GM21447 (cell line): ENCODE measurements around the gene OTOP2.
"Not testable (repeated sequence)": the region's sequence is repeated elsewhere in the genome, so short reads cannot be mapped to it uniquely, and the experiment has no call there.

Experiments used
- ATAC-seq: cut with Tn5 transposase; IDR thresholded peaks from one replicate; pipeline ENCODE4 v1.9.1; 2021; ENCODE audit not compliant: unreplicated experiment

The OTOP2 gene

DNA sequence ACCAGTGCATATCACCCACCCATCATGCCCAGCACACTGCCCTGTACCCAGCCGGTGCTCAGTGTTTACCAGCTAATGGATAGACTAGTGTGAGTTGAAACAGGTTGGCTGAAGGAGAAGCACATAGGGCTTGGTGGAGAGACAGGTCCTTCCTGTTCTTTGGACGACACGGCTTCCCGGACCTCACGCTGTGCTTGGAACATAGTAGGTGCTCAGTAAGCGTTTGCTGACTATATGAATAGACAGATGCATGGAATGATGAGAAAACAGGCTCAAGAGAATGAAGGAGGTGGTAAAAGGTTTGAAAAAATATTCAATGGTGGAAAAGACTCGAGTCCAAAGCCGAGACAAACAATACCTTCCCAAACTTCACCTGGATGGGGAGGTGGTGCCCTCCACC is 23.9 kb upstream of the OTOP2 start:
- no peak for ATAC-seq

GRCh38 chr17:74901353-74902135 is 22.5 kb upstream of the OTOP2 start:
- ATAC-seq, result no peak

- ATAC-seq, result no peak
These were observed 21.0 kb upstream of the OTOP2 start for GRCh38 chr17:74903034-74903433.

- ATAC-seq, result no peak
These were observed 20.4 kb upstream of the OTOP2 start for GRCh38 chr17:74903671-74904070.

DNA sequence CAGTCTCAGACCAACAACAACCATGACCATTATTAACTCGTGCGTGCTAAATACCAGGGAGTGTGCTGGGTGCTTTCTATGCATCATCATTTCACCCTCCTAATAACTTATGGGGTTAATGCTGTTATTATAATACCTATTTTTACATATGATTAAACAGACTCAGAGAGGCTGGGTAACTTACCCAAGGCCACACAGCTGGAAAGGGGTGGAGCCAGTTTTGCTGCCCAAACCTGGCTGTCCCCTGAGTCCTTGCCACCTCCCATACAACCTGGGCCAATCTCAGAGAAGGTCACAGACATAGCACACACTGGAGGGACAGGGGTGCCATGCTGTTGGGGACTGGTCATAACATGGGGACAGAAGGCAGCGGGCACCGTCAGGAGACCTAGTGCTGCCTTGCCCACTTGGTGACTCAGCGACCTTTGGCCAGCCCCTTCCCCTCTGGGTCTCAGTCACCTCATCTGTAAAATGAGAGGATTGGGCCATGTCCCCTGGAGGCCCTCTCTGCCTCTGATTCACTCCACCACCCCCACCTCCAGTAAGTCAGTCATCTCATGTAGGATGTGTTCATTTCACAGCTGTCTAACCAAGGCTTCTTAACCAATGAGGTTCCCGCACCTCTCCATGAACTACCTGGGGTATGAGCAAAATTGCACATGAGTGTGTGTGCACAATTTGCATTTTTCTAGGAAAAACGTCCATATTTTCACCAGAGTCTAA is 19.2 kb upstream of the OTOP2 start:
- ATAC-seq, result no peak

DNA sequence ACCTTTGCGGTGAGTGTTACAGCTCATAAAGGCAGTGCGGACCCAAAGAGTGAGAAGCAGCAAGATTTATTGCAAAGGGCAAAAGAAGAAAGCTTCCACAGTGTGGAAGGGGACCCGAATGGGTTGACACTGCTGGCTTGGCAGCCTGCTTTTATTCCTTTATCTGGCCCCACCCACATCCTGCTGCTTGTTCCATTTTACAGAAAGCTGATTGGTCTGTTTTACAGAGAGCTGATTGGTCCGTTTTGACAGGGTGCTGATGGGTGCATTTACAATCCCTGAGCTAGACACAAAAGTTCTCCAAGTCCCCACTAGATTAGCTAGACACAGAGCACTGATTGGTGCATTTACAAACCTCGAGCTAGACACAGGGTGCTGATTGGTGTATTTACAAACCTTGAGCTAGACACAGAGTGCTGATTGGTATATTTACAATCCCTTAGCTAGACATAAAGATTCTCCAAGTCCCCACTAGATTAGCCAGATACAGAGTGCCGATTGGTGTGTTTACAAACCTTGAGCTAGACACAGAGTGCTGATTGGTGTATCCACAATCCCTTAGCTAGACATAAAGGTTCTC is 17.8 kb upstream of the OTOP2 start:
- ATAC-seq, result not testable (repeated sequence)

DNA sequence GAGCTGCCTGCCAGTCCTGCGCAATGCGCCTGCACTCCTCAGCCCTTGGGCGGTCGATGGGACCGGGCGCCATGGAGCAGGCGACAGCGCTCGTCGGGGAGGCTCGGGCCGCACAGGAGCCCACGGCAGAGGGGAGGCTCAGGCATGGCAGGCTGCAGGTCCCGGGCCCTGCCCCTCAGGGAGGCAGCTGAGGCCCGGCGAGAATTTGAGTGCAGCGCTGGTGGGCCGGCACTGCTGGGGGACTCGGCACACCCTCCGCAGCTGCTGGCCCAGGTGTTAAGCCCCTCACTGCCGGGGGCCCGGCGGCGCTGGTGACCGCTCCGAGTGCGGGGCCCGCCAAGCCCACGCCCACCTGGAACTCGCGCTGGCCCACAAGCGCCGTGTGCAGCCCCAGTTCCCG is 17.1 kb upstream of the OTOP2 start:
- no peak for ATAC-seq

- not testable (repeated sequence) for ATAC-seq
These were observed 15.0 kb upstream of the OTOP2 start for GRCh38 chr17:74909097-74909496.

GRCh38 chr17:74911423-74911822 is 12.7 kb upstream of the OTOP2 start:
- ATAC-seq, result not testable (repeated sequence)

GRCh38 chr17:74916136-74916850 is 7.8 kb upstream of the OTOP2 start:
- no peak for ATAC-seq

DNA sequence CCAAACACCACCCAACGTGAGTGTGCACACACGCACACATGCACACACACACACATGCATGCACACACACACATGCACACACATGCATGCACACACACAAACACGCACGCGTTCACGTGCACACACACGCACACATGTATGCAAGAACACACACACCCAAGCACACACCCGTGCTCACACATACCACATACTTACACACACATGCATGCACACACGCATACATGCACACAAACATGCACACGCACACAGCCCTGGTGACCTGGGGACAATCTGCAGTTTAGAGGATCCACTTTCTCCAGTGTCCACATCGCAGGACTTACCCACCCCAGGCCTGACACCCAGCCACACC is 7.2 kb upstream of the OTOP2 start:
- ATAC-seq, result no peak

DNA sequence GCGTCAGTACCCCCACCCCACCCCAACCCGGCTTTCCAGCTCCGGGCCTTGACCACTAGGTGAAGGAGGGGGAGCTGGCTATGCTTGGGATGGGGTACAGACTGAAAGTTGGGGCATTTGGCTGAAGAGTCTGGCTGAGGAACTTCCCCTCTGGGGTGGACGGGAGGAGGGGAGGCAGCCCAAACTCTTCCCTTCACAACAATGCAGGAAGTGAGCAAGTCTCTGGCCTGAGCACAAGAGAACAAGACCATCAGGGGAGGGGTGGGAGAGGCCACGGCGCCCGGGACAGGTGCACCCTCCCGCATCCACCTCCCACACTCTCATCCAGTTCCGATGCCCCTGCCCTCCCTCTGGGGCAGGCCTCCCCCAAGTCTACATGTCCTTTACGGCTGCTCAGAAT is 6.6 kb upstream of the OTOP2 start:
- no peak for ATAC-seq

- no peak for ATAC-seq
These were observed 5.2 kb upstream of the OTOP2 start for GRCh38 chr17:74918906-74919305.

DNA sequence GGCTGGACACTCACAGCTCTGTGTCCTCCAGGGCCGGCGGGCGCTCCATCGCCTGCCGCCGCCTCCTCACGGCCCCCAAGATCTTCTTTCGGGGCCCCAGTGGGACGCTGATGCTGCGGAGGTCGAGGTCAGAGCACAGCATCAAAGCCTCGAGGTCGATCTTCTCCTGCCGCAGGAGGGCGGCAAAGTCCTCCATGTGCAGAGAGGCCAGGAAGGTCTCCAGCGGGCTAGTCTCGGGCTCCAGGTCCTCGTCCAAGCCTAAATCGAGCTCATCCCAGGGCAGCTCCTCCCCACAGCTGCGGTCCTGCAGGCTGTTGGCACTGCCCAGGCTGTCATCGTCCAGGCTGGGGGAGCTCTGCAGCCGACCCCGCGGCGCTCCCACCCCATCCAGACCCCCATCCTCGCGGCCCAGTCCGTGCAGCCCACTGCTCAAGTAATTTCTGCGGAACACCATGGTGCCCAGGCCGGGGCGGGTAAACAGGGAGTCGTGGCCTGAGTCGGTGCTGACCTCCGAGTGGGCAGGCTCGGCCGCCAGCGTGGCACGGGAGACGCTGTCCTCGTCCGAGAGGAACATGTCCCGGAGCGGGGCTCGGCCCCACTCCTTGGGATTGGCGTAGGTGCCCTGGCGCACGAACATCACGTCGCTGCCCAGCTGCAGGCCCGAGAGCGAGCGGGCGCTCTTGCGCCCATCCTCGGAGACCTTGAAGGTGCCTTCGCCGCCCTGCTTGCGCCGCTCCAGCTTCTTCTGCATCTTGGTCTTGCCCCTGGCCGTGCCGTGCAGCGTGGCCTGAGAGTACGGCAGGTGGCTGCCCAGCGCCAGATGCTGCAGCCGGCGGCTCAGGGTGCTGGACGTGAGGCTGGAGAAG is 4.4 kb upstream of the OTOP2 start:
- ATAC-seq, result no peak

GRCh38 chr17:74920306-74920620 is 3.8 kb upstream of the OTOP2 start:
- no peak for ATAC-seq

DNA sequence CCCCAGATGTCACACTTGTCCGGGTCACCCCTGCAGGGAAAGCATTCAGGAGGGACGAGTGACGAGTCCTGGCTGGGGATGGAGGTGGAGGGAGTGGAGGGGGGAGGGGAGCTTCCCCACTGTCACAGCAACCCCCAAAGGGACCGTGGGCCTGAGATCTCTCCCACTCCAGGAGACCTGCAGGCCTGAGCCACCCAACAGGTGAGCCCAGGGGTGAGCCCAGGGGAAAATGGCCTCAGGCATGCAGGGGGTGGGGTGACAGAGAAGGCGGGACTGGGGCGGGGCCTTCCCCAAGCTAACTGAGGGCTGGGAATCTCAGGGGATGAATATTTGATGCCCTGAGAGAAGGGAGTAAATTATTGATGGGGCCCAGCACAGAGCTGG is 3.4 kb upstream of the OTOP2 start:
- ATAC-seq, result no peak

- no peak for ATAC-seq
These were observed 2.9 kb upstream of the OTOP2 start for GRCh38 chr17:74921026-74921681.

- no peak for ATAC-seq
These were observed 2.3 kb upstream of the OTOP2 start for GRCh38 chr17:74921769-74922168.

GRCh38 chr17:74922172-74922571 is 1.9 kb upstream of the OTOP2 start:
- ATAC-seq, result no peak
